Tibial nerve (tissue), 4 donors: ENCODE results near the gene RHOT1. TPM values are rescaled to one million over a fixed set of nuclear protein-coding genes. Genes with fewer than 3 reads are reported as not detected.
A peak's percentile ranks its signal among the peaks of the same experiment; 100 is the strongest.
"Not testable (repeated sequence)": the region's sequence is repeated elsewhere in the genome, so short reads cannot be mapped to it uniquely, and the experiment has no call there.

Source experiments
- DNase-seq, 2 donors: peaks; one replicate each; pipeline ENCODE4 v3.0.0-alpha.2; 2019; ENCODE audit warnings: low spot score in 2 of 2
- H3K27ac ChIP-seq, 4 donors: fragments of 200-600 bp; sonication (generic) in 3 of 4; one replicate each; pipeline ENCODE4 v1.5.1; 2017 to 2019; ENCODE audit warnings: mild to moderate bottlenecking in 1 of 4
- H3K27me3 ChIP-seq, 2 donors: fragments of 200-600 bp; sonication (generic) in 1 of 2; one replicate each; pipeline versions ENCODE4 v1.5.1 to v1.6.0; 2017 to 2019
- H3K36me3 ChIP-seq, 3 donors: fragments of 200-600 bp; sonication (generic); one replicate each; pipeline ENCODE4 v1.5.1; 2018 to 2019
- H3K4me1 ChIP-seq, 4 donors: fragments of 200-600 bp; sonication (generic) in 3 of 4; one replicate each; pipeline ENCODE4 v1.5.1; 2017 to 2019
- H3K4me3 ChIP-seq, 4 donors: fragments of 200-600 bp; sonication (generic) in 3 of 4; one replicate each; pipeline ENCODE4 v1.5.1; 2017 to 2019; ENCODE audit warnings: mild to moderate bottlenecking in 1 of 4, moderate library complexity in 1 of 4
- H3K9me3 ChIP-seq, 4 donors: fragments of 200-600 bp; sonication (generic) in 3 of 4; one replicate each; pipeline ENCODE4 v1.5.1; 2017 to 2019
- CTCF ChIP-seq, 5 experiments: fragments of 200-600 bp in 3 of 5; fragments of 450-650 bp in 2 of 5; sonication (generic) in 3 of 5; IDR thresholded peaks; one replicate each; pipeline ENCODE4 v1.5.1; 2016 to 2019; ENCODE audit warnings: antibody characterized with exemption in 5 of 5, mild to moderate bottlenecking in 3 of 5, moderate library complexity in 2 of 5
- EP300 ChIP-seq, 2 donors: sonication (generic); formaldehyde crosslinking; IDR thresholded peaks; one replicate each; pipeline ENCODE4 v1.6.1; 2017; ENCODE audit warnings: antibody characterized with exemption in 2 of 2, mild to moderate bottlenecking in 1 of 2
- POLR2A ChIP-seq, 2 donors: fragments of 450-650 bp; IDR thresholded peaks; one replicate each; pipeline ENCODE4 v1.6.1; 2017; ENCODE audit warnings: antibody characterized with exemption in 2 of 2, mild to moderate bottlenecking in 2 of 2, moderate library complexity in 2 of 2
- WGBS, 2 donors: methylation state at CpG; one replicate each; pipeline ENCODE4 v1.1.5; 2018; 5-methylcytosine and 5-hydroxymethylcytosine counted together
- total RNA-seq, 4 donors: library from RNA; depleted of rRNA; stranded (reverse); fragments of >200 nt; gene quantifications; one replicate each; pipeline ENCODE4 v1.1.0, GENCODE V29; 2016

The RHOT1 gene
- total RNA-seq, 4 donors from 2014 or later: 40.2 to 78.0 (median 54.8) TPM

DNA sequence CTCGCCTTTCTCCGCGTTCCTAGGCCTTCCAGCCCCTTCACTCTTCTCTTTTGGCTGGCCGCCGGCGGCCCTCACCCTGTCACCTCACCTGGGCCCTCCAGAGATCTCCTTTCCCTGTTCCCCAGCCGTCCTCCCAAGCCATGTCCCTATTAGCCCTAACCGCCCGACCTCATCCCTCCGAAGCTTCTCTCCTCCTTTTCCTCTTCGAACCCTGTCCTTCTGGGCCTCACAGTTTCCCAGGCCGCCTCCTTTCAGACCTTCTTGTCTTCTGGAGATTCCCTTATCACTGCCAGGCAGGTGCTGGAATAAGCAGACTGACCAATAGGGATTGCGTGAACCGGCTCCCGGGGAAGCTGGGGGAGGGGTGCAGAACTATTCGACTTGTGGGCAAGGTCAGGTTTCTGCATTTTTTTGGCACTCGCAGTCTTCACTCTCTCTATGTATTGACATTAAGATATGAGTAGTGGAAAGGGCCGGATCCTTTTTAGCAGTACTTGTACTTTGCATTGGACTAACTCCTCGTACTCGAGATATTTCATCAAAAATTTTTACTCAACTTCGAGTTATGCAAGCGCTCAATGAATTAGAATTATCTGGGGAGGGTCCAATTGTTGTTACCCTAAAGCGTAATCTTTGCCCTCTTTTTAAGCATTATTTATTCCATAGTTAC is 690 bp downstream of the RHOT1 start:
- Histone ChIP-seq H3K4me1 (peaks cover 0 to 50% (median 16%) of the 10 kb centered on the region in 4 donors), H3K36me3 (no peaks in the 10 kb centered on the region), H3K27ac (peak overlapping the region; percentile 55 to 96 (median 89)), H3K27me3 (no peaks in the 10 kb centered on the region), H3K4me3 (peak overlapping the region; percentile 73 to 82 (median 81)), H3K9me3 (no peaks in the 10 kb centered on the region)
- TF ChIP-seq POLR2A (IDR thresholded peaks at IDR 0.05): no peak
- no peak for TF ChIP-seq CTCF (IDR thresholded peaks at IDR 0.05)
- no peak for TF ChIP-seq EP300 (IDR thresholded peaks at IDR 0.05)
- DNase-seq: peak; percentile 16 to 40
- WGBS, 2 donors: 1 to 3% methylated on average over 23 of the region's 23 CpGs

GRCh38 chr17:32143527-32143870 is 1.2 kb downstream of the RHOT1 start:
- WGBS, 2 donors: 18 to 28% methylated on average over 6 of the region's 6 CpGs
- H3K27me3 ChIP-seq: no peaks in the 10 kb centered on the region
- DNase-seq: no peak
- peaks cover 0 to 55% (median 16%) of the 10 kb centered on the region in 4 donors for H3K4me1 ChIP-seq
- no peaks in the 10 kb centered on the region for H3K36me3 ChIP-seq
- H3K4me3 ChIP-seq: peak overlapping the region; percentile 73 to 82 (median 81)
- no peaks in the 10 kb centered on the region for H3K9me3 ChIP-seq
- TF ChIP-seq POLR2A (IDR thresholded peaks at IDR 0.05): no peak
- no peak for TF ChIP-seq CTCF (IDR thresholded peaks at IDR 0.05)
- no peak for TF ChIP-seq EP300 (IDR thresholded peaks at IDR 0.05)
- H3K27ac ChIP-seq: peak overlapping the region in 1 of 4 donors; percentile 96

GRCh38 chr17:32144442-32144841 is 2.1 kb downstream of the RHOT1 start:
- peaks cover 0 to 54% (median 16%) of the 10 kb centered on the region in 4 donors for H3K4me1 ChIP-seq
- not testable (repeated sequence) for H3K4me3 ChIP-seq, H3K9me3 ChIP-seq, H3K36me3 ChIP-seq, H3K27ac ChIP-seq, H3K27me3 ChIP-seq, DNase-seq
- WGBS, 2 donors: 94 to 98% methylated on average over 2 of the region's 2 CpGs

DNA sequence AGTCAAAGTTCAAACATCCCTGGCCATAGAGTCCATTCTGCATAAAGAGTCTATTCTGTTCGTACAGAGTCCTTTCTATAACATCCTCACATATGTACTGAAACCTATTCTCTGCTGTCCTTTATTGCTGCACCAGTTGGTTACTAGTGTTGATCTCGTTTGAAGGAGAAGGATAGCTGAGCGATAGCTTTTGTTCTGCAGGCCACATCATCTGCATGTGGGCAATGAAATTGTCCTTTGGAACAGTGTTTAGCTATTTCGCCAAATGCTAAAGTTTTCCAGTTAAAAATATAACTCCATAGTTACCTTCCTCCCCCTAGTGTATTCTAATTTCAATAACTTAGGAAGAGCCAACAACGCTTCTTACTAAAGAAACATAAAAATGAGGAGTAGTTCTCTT is 6.0 kb downstream of the RHOT1 start:
- peaks cover 0 to 8% (median 0%) of the 10 kb centered on the region in 3 donors for H3K36me3 ChIP-seq
- DNase-seq: no peak
- 47 to 51% methylated on average over 5 of the region's 5 CpGs for WGBS, 2 donors
- peaks cover 0 to 65% (median 17%) of the 10 kb centered on the region in 4 donors for H3K4me1 ChIP-seq
- no peak overlapping the region for H3K4me3 ChIP-seq
- TF ChIP-seq CTCF (IDR thresholded peaks at IDR 0.05): no peak
- no peak for TF ChIP-seq POLR2A (IDR thresholded peaks at IDR 0.05)
- no peak for TF ChIP-seq EP300 (IDR thresholded peaks at IDR 0.05)
- no peak overlapping the region for H3K27ac ChIP-seq
- H3K9me3 ChIP-seq: no peaks in the 10 kb centered on the region
- no peaks in the 10 kb centered on the region for H3K27me3 ChIP-seq

GRCh38 chr17:32150358-32150757 is 8.1 kb downstream of the RHOT1 start:
- no peak for TF ChIP-seq CTCF (IDR thresholded peaks at IDR 0.05)
- no peak for TF ChIP-seq POLR2A (IDR thresholded peaks at IDR 0.05)
- no peak for TF ChIP-seq EP300 (IDR thresholded peaks at IDR 0.05)
- Histone ChIP-seq H3K9me3 (no peaks in the 10 kb centered on the region), H3K36me3 (peaks cover 0 to 27% (median 0%) of the 10 kb centered on the region in 3 donors), H3K4me3 (no peak overlapping the region), H3K4me1 (peaks cover 0 to 48% (median 4%) of the 10 kb centered on the region in 4 donors), H3K27me3 (no peaks in the 10 kb centered on the region), H3K27ac (no peak overlapping the region)
- DNase-seq: no peak
